NCI-H524 (cell line): ENCODE results near the gene C11orf68.

Experiments
- DNase-seq, 2 experiments: peaks; one replicate each; lab custom pipeline; 2025; lab: John Stamatoyannopoulos, UW

C11orf68 gene

DNA sequence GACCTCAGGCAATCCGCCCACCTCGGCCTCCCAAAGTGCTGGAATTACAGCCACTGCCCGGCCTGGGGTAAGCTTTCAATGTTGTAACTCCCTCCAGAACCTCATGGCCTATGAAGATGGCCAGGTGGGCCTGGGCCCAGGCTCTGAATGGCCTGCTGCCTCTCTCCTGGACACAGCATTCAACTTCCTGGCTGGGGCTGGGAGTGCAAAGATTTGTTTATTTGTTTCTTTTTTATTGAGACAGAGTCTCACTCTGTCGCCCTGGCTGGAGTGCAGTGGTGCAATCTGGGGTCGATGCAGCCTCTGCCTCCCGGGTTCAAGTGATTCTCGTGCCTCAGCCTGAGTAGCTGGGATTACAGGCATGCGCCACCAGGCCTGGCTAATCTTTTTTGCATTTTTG lies 25.9 kb upstream of the C11orf68 start:
- DNase-seq, result no peak

DNA sequence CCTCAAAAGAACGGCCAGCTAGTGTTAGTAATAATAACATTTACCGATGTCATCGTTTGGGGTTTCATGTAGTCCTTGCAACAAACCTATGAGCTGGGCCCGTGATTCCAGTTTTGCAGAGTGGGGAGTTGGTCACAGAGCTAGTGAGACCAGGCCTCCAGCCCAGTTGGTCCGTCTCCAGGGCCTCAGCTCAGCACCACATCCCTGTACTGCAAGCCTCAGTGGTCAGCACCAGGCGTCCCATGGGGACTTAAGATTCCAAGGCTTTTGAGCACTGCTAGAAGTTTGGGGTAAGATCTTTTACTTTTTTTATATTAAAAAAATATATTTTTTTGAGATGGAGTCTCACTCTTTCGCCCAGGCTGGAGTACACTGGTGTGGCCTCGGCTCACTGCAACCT lies 25.3 kb upstream of the C11orf68 start:
- no peak for DNase-seq

GRCh38 chr11:65942531-65942930 lies 23.7 kb upstream of the C11orf68 start:
- no peak for DNase-seq

DNA sequence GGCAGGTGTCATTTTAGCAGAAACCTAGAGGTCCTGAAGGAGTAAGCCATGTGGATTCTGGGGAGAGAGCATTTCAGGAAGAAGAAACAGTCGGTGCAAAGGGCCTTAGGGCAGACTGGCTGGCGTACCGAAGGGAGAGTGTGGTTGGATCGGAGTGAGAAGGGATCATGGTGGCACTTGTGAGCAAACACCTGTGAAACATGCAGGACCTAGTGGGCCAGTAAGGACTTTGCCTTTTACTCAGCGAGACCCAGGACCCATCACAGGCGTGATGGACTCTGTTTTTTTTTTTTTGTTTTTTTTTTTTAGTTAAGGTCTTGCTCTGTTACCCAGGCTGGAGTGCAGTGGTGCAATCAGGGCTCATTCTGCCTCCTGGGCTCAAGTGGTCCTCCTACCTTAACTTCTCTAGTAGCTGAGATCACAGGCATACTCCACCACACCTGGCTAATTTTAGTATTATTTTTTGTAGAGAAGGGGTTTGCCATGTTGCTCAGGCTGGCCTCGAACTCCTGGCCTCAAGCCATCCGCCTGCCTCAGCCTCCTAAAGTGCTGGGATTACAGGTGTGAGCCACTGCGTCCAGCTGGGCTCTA lies 23.0 kb upstream of the C11orf68 start:
- no peak for DNase-seq

- no peak for DNase-seq
These were observed 18.9 kb upstream of the C11orf68 start for GRCh38 chr11:65937766-65938165.

DNA sequence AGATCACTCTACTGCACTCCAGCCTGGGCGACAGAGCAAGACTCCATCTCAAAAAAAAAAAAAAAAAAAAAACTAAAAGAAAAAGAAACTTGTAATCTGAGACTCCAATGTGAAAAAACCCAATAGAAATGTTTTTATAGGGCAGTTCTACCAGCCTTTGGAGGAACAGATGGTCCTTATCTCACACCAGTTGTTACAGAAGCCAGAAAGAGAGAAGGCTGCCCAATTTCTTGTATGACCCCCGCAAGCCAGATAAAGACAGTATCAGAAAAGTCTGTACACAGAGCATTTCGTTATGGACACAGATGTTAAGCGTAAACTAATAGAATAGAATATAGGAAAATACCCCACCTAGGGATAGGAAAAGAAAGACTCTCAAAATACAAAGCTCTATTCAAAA lies 15.2 kb upstream of the C11orf68 start:
- DNase-seq, result peak; percentile 46 to 70

GRCh38 chr11:65932558-65932919 lies 13.7 kb upstream of the C11orf68 start:
- DNase-seq, result peak in 1 of 2 experiments; percentile 27

DNA sequence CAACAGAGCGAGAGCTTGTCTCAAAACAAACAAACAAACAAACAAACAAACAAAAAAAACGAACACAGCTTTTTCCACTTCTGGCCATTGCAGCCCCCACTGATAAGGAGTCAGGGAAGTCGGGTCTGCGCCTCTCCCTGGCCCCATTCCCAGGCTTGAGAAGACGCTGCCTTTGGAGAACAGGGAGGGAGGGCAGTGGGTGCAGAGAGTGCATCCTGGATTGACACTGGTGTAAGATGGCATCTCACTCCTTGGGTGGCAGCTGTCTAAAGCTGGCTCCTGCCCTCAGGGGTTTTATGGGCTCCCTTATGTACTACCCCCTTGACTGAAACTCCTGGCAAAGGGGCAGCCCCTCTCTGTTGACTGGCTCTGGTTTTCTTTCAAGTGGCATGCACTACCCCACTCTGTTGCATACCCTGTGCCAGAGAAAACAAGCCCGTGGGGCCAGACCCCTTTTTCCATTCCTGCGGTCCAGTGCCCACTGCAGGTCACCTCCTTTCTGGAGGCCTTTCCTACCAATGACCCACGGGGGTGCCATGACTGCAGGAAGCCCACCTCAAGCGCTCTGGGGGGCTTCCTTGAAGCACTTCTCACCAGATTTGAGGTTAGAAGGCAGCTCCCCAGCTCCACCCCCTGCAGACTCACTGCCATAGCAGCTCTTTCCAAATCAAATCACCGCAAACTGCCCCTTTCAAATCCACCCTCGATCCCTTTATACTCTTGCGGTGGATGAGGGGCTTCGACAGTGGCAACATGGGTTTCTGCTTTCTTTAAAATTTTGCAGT lies 13.1 kb upstream of the C11orf68 start:
- DNase-seq, result no peak

- no peak for DNase-seq
These were observed 9.8 kb upstream of the C11orf68 start for GRCh38 chr11:65928667-65929066.

GRCh38 chr11:65927904-65928397 lies 9.1 kb upstream of the C11orf68 start:
- DNase-seq, result no peak

- no peak for DNase-seq
These were observed 6.5 kb upstream of the C11orf68 start for GRCh38 chr11:65925397-65925796.

GRCh38 chr11:65922565-65922964 lies 3.7 kb upstream of the C11orf68 start:
- DNase-seq, result no peak

DNA sequence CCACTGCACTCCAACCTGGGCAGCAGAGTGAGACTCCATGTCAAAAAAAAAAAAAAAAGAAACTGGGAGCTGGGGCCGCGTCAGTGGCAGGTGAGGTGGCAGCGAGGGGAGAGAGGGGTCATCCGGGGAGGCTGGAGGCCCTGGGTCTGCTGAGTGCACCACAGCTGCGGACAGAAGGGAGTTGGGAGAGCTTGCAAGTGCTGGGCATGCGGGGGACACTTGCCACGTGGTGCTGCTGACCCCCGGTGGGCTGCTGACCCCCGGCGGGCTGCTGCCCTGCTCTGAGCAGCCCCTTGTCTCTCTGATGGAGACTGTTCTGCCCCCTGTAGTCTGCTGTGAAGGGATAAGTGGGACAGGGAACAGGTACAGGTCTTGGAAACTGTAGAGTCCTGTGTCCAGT lies 3.0 kb upstream of the C11orf68 start:
- DNase-seq, result no peak

DNA sequence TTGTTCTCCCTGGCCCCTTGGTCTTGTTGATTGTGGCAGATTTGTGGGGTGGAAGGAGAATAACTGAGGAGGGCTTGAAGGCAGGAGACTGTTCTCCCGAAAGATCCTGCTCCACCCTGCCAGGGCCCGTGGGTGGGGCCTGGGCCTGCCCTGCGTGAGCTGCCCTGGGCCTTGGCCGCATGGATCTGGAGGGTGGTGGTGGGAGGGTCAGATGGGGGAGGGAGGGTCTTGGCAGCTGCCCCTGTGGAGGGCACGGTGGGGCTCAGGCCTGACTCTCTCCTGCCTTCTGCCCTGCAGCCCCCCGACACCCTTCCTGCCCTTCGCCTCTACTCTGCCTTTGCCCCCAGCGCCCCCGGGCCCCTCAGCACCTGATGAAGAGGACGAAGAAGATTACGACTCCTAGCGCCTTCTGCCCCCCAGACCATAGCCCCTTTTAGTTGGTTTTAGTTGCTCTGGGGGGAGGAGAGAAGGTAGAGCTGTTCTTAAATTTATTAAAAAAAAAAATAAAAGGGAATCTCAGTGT lies 2.2 kb upstream of the C11orf68 start:
- DNase-seq, result no peak

DNA sequence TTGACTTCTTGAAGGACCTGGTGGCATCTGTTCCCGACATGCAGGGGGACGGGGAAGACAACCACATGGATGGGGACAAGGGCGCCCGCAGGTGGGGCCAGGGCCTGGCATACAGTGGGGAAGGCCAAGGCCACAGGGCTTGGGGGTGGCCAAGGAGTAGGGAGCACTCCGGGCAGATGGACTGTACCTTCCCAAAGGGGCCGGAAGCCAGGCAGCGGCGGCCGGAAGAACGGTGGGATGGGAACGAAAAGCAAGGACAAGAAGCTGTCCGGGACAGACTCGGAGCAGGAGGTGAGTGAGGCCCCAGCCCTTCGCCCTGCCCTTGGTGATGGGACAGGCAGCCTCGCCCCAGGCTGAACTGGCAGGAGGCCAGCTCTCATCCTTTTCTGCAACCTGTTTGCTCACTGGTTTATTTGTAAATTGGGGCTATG lies 1.5 kb upstream of the C11orf68 start:
- DNase-seq, result no peak

DNA sequence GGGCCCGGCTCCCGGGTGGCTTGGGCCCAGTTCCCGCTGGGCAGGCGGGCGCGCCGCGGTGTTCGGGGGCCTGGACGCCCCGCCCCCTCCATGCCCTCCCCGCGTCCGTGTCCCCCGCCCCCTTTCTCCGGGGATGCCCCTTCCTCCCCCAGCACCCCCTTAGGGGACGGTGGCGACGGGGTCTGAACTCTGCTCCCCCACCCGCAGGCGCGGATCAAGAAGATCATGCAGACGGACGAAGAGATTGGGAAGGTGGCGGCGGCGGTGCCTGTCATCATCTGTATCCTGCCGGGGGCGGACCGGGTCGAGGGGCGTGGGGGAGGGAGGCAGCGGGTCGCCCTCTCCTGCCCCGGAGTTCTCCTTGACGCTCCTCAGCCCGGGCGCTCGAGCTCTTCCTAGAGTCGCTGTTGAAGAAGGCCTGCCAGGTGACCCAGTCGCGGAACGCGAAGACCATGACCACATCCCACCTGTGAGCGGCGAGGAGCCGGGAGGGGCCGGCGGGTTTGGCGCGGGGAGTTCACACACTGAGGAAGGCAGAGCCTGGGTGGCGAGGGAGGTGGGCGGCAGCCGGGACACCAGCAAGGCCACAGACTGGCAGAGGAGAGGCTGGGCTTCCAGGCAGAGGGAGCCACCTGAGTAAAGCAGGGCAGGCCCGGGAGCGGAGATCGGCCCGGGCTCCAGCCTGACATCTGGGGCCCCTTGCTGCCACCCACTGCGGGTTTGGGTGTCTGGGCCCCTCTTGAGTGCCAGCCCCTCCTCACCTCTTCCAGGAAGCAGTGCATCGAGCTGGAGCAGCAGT lies 910 bp upstream of the C11orf68 start:
- peak in 1 of 2 experiments; percentile 61 for DNase-seq

DNA sequence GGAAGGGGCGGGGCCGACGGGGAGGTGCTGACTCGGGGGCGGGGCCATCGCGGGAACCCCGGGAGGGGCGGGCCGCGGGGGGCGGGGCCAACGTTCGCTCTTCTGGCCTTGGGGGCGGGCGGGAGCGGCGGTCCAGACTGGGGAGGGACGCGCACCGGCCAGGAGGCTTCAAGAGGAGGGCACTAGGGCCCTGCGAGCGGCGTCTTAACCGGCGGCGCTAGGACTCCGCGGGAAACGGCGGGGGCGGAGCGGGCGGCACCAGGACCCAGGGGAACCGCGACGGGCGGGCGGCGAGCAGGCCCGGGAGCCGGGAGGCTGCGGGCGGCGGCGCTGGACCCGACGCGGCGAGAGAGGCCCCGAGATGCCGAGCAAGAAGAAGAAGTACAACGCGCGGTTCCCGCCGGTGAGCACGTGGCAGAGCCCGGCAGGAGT lies 295 bp upstream of the C11orf68 start, which contains the start of gene DRAP1:
Gene DRAP1, plus strand, starts transcription at position 286 of the 432 bp plus-strand sequence. Its CDS starts 76 bp downstream, at position 362.
- DNase-seq, result peak; percentile 89 to 93

GRCh38 chr11:65917434-65918210 lies 1.2 kb downstream of the C11orf68 start:
- DNase-seq, result no peak

GRCh38 chr11:65917077-65917433 lies 1.8 kb downstream of the C11orf68 start:
- no peak for DNase-seq

DNA sequence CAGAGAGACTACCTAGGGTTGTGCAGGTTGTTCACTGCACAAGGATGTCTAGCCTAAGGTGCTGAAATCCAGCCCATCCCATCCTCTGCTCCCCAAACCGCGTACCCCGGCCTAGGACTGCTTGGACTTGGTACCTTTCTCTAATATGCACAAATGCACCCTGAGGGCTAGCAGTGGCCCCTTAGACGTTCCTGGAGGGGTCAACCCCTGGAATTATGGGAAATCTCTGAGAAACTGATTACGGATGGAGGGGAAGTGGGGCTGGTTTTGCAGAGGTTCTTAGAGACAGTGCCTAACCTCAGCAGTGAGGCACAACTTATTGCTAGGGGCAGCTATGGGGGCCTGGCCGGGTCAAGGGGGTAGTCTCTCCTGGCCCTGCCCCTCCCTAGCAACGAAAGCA lies 2.5 kb downstream of the C11orf68 start:
- no peak for DNase-seq

- no peak for DNase-seq
These were observed 3.0 kb downstream of the C11orf68 start for GRCh38 chr11:65915821-65916251.
